Epithelial cell of esophagus (primary cell): ENCODE results near the gene MAGEB17.
A peak's percentile ranks its signal among the peaks of the same experiment; 100 is the strongest.
"Not testable (repeated sequence)": the region's sequence is repeated elsewhere in the genome, so short reads cannot be mapped to it uniquely, and the experiment has no call there.

Experiments
- DNase-seq: peaks from one replicate; pipeline ENCODE4 v3.0.0; 2010; ENCODE audit warnings: low read depth
- H3K4me3 ChIP-seq: 2 replicates; pipeline ENCODE4 v1.5.1; 2011; ENCODE audit warnings: mild to moderate bottlenecking, low read length, control low read depth
- CTCF ChIP-seq: IDR thresholded peaks from 2 replicates; pipeline ENCODE4 v1.5.1; 2011; ENCODE audit warnings: low read depth, mild to moderate bottlenecking, low read length, control low read depth, inconsistent platforms; ENCODE audit not compliant: insufficient read depth; ENCODE audit errors: missing control alignments

MAGEB17 gene

GRCh38 chrX:16171944-16172343, 4.7 kb downstream of the MAGEB17 start:
- no peak for DNase-seq
- no peak overlapping the region for H3K4me3 ChIP-seq
- no peak for TF ChIP-seq CTCF

- no peak for TF ChIP-seq CTCF
- no peak for DNase-seq
- no peak overlapping the region for H3K4me3 ChIP-seq
Observed at GRCh38 chrX:16172391-16172790, 5.1 kb downstream of the MAGEB17 start.

- no peak for TF ChIP-seq CTCF
- H3K4me3 ChIP-seq = no peak overlapping the region
- no peak for DNase-seq
Observed at GRCh38 chrX:16175329-16176061, 8.2 kb downstream of the MAGEB17 start.

GRCh38 chrX:16177260-16177659, 10.0 kb downstream of the MAGEB17 start:
- DNase-seq = no peak
- no peak overlapping the region for H3K4me3 ChIP-seq
- no peak for TF ChIP-seq CTCF

GRCh38 chrX:16183843-16184242, 16.6 kb downstream of the MAGEB17 start:
- DNase-seq, H3K4me3 ChIP-seq: not testable (repeated sequence)

- H3K4me3 ChIP-seq = no peak overlapping the region
- DNase-seq = peak; percentile 52
- no peak for TF ChIP-seq CTCF
Observed at GRCh38 chrX:16185725-16186136, 18.4 kb downstream of the MAGEB17 start.

GRCh38 chrX:16186380-16187007, 19.2 kb downstream of the MAGEB17 start:
- no peak for TF ChIP-seq CTCF
- DNase-seq = no peak
- no peak overlapping the region for H3K4me3 ChIP-seq
